Ramos (cell line): Measurements from ENCODE around the gene P2RY2.

Experiments used
- in situ Hi-C: fragments of 300-500 bp; cut with MboI; formaldehyde crosslinking; loops from one replicate; pipeline ENCODE4 v1.14.3; 2022; ENCODE audit warnings: low sequenced_read_pairs; ENCODE audit not compliant: unreplicated experiment

The P2RY2 gene

DNA sequence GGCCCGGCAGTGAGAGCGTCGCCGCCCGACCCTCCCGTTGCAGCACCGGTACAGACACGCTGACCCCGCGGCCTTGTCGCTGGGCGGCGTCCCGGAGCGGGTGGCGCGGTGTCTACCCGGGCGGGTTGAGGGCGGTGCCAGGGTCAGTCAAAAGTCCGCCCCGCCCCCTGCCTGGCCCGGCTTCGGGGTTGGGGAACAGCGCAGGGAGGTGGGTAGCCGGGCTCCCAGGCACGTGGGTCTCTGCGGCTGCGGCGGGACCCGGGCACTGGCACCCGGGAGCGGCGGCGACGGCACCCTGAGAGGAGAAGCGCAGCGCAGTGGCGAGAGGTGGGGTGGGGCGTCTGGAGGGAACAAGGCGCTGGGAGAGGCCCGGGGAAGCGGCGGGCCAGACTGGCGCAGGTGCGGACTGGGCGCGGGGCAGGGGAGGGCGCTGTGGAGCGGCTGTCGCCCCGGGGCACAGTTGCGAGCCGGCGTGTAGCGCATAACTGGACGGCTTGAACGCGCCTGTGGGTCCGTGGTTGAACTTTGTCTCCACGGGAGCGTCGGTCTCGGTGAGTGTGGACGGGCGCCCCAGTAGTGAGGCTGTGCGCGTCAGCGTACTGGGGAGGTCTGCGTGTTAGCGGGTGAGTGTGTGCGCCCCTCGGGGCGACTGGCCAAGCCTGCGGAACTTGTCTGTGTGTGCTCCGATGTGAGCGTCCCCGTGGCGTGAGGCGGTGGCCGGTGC, at the start of gene P2RY2:
Gene P2RY2, plus strand, starts transcription at position 176 of the 724 bp plus-strand sequence. CDS start 15,879 bp downstream, outside the sequence.
- in situ Hi-C loops: no loop called here

DNA sequence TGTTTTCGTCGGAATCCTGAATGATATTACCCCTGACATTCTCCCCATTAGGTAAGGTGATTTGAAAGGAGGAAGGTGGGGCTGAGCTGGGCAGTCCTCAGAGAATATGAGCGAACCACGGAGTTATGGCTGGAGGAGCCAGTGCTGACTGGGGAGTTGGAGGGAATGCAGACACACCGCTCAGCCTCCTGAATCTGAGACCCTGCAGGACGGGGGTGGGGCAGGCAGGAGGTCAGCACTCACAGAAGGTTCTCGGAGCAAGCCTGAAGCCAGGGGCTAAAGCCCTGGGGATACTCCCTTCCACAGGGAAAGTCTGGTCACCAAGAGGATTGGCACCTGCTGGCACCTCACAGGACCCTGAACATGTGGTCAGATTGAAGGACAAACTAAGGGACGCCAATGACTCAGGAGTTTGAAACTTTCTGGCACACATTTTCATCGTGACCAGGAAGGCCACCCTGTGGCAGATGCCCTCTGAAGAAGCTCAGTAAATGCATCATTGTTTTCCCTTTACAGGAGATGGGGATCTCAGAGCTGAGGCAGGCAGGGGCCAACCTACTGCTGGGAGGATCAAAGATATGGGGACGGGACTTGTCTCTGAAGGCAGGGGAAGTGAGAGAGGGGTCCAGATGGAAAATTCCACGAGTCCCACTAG, 49.0 kb upstream of the P2RY2 start:
- in situ Hi-C loops: no loop called here

DNA sequence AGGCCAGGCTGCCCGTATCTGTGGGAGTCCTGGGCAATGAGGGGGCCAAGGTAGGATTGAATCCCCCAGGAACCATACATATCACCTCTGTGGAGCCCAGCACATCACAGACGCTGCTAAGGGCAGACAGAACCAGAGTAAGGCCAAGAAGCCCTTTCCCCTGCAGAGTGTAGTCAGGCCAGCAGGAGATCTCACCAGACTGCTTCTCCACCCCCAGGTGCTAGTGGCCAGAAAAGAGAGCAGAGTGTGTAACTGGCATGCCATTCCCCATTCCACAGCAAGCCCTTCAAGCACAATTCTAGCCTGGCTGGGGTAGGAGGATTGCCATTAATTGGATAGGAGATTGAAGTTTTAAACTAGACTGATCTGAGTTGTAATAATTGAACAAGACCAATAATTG, 47.9 kb upstream of the P2RY2 start:
- in situ Hi-C loops: no loop called here

DNA sequence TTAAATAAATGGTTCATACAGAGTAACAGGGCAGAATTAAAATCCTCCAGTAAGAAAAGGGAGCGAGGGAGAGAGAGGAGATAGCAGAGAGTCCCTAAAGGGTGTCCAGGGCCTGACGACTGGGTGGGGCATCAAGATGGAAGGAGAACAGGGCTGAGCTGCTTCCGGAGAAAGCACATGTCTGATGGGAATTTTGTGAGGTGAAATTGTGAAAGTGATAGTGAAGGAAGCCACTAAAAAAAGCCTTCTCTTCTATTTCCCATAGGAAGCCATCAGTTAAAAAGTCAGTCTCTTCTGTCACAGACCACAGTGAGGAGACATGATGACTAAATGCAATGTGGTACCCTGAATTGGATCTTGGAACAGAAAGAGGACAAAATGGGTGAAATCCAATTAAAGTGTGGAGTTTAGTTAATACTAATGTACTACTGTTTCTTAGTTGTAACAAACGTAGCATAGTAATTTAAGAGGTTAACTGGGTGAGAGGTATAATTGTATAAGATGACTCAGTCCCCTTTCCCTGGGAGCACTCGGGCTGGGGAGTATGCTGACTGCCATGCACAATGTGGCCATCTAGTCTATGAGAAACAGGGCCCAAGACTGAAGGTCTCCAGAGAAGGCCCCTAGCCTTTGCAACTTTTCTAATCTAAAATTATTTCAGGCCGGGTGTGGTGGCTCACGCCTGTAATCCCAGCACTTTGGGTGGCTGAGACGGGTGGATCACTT, 46.5 kb upstream of the P2RY2 start:
- in situ Hi-C loops: no loop called here

DNA sequence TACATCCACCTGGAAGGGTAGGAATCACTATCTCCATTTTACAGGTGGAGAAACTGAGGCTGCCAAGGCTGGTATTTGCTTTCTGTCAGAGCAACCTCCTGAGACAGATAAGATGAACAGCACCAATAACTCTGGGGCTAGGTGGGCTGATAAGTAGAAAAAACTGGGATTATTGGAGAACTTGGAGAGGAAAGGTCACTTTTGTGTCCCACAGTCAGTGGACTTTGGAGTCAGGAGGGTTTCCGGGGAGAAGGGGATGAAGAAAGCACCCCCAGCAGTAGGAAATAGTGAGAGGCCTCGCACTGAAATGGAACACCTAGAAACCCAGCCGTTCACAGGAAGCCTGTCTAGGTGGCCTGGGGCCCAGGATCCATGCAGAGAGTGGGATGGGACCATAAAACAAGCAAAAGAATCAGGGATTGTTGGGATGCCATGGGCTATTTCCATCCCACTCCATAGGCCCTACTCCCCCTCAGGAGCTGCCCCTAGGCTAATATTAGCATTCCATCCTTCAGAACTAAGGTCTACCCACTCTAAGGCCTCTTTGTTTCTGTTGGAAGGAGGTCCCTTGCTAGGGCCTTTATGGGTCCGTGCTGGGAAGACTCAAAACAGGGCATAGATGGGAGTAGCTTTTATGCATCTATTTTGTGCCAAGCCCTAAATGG, 45.0 kb upstream of the P2RY2 start:
- in situ Hi-C loops: no loop called here

DNA sequence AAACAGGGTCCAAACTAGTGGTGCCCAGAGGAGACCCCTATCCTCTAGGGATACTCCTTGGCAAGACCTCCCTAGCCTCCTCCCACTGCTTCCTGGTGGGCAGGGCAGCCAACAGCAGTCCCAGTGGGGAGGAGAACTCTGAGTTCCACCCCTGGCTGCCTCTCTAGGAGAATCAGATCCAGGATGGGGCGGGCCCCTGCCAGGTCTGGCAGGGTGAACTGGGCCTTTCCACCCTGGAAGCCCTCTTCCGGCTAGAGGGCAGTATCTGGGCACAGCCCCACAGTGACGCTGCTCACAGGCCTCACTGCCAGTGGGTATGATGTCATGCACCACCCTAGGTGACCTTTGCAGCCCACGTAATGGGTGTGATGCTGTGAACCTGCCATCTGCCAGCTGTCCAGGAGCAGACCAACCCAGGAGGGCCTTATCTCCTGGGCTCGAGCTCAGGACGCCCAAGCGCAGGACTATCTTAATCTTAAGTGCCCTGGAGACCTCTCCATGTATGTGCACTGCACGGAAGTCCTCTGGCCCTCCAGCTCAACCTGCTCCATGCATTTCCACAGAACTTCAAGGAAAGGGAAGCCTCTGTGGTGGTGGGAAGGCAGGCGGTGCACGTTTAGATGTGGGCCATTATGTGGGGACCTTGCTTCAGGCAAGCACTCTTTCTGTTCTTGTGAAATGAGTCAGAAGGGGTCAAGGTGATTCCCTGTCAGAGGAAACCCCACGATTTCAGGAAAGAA, 44.2 kb upstream of the P2RY2 start:
- in situ Hi-C loops: no loop called here

DNA sequence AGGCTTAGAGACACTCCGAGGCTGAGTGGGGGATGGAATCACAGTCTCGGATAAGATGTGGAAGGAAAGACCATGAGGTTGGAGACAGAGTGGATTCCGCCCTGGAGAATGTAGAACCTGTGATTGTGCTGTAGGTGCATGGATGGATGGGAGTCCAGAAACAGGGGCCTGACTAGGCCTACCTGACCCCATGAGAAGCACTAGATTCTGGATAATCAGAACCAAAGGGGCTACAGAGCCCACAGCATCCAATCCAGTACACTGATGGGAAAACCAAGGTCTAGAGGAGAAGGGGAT, 43.6 kb upstream of the P2RY2 start:
- in situ Hi-C loops: no loop called here

DNA sequence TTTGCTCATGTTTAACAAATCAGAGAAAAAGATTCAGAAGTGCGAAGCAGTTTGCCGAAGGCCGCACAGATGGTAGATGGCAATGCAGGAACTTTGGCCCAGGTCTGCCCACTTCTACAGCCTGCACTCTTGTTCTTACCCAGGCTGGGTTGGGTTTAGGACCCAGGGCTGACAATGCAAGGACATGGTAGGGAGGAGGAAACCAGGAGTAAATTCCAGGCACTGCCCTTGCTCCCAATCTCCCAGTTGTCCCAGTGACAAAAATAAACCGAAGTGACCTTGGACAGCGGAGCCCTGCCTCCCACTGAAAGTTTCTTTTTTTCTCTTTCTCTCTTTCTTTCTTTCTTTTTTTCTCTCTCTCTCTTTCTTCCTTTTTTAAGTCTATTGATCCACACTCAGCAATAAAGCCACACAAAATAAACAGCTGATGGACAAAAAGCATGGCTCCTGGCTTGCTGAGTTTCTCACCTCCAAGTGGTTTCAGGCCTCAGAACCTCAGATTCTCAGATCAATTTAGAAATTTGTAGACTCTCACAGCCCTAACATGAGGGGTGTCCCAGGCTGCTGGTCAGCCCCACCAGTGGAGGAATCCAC, 42.4 kb upstream of the P2RY2 start:
- in situ Hi-C loops: loop anchor here (5.0 kb wide), 1 partner anchor 343 kb away; no protein-coding TSS in a partner anchor

DNA sequence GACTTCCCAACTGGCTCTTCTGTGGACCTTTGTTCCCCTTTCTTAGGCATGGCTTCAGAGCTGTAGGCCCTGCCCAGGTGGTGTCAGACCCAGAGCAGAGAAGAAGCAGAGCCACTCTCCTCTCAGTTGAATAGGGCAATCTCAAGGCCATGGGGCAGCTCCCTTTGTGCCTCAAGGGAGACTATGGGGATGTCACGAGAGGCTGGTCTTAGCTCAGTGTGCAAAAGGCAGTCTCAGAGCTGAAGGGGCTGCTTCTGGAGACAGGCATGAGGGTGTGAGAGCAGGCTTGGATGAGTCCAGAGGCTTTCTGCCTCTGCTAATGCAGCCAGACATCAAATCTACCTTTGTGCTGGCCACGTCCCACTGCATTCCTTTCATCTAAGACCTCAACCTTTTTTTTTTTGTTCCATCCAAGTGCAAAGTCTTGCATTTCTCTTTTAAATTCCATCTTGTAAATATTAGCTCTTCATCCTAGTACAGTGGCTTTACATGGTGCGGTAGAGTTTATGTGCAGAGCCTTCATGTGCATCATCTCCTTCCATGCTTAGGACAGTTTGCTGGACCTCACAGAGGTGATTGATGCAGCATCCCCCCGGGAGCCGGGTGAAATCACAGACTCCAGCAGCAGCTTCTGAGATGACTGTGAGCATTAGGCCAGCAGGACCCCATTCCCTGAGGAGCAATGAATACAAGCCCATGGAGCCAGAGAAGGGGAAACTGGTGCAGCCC, 41.8 kb upstream of the P2RY2 start:
- in situ Hi-C loops: loop anchor here (5.0 kb wide), 1 partner anchor 344 kb away; no protein-coding TSS in a partner anchor

DNA sequence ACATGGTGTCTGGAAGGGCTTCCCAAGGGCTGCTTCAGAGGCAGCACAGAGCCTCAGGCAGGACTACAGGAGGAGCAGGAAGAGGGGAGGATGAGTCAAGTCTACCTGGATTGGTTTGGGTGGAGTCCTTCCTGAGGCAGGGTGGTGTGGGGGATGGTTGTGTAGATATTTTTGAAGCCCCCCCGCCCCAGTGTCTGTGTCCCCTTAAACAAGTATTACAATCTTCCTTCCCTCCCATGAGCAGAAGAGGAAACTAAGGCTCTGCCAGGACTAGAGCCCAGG, 41.3 kb upstream of the P2RY2 start:
- in situ Hi-C loops: loop anchor here (5.0 kb wide), 1 partner anchor 345 kb away; no protein-coding TSS in a partner anchor

DNA sequence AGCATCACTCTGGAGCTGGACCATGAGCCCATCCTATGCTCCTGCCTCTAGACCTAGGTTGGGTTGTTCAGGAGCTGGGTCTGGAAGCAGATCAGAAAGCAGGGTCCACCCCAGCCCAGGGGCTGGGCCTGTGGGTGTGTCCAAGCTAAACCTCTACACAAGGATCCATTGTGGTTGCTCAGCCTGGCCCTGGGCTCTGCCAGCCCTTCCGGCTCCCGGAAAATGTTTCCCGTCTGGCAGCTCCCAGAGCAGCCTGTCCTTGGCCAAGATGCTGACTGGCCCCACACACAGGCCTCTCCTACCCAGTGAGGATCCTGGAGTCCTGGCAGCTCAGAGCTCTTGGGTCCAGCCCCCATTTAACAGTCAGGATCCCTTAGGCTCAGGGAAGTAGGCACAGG, 40.7 kb upstream of the P2RY2 start:
- in situ Hi-C loops: loop anchor here (5.0 kb wide), 1 partner anchor 345 kb away; no protein-coding TSS in a partner anchor

DNA sequence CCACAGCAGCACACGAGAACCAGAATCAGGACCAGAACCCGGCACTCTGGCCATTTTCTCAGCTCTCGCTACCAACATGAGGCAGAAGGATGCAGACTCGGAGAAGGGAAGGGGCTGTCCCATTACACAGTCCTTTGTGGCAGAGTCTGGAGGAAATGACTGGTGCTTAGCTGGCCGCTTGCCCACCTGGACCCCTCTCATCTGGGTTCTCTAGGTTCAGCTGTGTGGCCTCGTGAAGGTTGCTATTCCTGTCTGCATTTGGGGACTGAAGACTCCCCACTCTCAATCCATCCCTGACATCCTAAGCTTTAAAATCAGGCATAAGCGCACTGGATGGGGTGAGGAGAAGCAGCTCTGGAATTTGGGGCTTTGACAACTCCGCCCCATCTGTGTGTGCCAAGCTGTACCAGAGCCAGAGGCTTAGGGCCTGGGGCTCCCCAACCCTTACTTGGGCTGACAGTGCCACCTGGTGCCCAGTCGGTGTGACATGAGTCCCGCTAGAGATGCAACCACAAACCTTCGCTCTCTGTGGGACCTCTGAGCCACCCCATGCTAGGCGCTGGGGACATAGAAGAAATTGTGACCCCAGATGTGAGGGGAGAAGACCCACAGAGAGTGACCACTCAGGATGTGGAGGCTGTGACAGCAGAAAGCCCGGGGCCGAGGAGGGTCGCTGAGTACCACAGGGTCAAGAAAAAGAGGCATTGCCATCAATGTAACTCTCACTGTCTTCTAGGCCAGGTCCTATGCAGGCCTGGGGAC, 40.1 kb upstream of the P2RY2 start:
- in situ Hi-C loops: loop anchor here (5.0 kb wide), 1 partner anchor 346 kb away; no protein-coding TSS in a partner anchor

DNA sequence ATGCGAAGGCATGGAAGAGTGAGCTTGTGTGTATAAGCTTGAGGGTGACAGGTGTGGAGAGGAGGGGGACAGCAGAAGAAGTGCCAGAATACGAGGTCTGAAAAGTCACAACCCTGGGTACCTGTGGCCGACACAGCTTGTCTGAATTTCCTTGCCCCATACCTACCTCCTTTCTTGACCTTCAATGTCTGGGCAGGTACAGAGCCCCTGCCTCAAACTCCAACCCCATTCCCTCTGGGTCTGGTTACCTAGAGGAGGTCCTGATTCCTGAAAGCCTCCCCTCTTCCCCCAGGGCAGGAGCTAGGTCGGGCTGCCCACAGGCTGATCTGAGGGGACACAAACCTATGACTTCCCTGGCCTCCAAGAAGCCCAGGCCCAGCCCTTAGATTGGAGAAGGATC, 39.4 kb upstream of the P2RY2 start:
- in situ Hi-C loops: loop anchor here (5.0 kb wide), 1 partner anchor 346 kb away; no protein-coding TSS in a partner anchor

DNA sequence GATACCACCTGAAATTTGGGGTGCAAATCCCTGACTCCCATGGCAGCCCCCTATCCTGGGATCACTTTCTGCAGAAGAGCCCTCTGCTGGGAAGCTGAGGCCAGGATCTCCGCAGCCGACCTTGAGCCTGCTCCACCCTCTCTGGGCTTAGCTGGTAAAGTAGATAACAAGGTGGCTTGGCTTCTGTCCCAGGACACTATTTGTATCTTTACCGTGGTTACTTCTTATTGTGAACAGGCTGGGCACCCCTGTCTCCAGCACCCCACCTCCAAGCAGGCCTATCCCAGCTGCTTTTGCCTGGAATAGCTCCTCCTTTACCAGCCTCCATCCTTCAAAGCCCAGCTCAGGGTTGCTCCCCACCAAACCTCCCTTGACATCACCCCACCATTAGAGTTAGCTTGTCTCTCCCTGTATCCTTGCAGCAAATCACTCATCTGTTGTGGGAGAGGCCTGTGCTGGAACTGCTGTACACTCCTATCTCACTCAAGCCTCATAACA, 35.2 kb upstream of the P2RY2 start:
- in situ Hi-C loops: no loop called here

DNA sequence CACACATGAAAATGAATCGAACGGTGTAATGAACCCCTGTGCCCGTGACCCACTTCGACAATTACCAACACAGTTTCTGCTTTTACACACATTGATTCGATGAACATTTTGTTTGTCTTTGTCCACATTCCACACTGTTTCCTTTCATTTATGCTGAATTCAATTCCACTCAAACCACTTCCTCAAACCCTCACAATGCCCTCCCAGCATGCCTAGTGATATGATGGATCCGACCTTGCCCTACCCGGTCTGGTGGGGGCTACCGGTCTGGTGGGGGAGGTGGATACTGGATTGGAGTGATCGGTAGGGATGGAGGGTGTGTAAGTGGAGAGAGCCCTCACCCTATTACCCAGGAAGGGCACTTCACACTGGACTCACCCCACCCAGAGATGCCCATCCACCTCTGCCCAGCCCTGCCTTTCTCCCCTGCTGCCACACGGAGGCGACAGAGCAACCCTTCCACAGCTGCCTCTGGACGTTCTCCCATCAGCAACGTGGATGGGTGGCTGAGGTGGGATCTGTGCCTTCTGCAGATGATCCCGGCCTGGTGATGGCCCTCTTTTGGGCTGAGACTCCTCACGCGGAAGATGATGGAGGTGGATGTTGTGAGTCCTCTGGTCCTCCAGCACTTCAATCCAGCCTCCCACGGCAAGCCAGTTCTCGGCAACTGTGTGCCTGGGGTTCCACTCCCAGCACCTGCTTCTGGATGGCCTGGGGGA, 33.0 kb upstream of the P2RY2 start:
- in situ Hi-C loops: no loop called here

DNA sequence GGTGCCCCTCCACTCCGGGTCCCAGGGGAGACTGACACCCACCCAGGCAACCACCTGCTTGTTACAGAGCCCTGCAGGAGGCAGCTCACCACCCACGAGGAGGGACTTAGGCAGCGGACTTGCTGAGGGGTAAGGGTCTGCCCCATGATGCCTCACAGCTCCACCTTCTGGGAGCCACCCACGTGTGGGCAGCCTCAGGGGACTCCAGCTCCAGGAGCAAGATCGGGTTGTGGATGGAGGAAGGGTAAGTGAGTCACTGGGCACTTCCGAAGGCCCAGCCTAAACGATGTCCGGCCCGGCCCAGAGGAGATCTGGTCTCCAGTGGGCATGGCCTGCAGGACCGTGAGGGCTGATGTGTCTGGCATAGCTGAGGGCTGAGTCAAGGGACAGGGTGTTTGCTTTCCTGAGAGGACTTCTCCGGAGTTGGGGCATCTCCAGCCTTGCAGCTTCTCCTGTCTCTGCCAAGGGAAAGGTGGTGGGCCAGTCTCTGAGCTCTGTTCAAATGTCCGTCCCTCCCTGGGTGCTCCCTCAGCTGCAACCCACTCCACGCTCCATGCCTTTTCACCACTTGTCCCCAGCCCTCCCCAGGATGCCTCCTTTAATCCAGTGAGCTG, 32.3 kb upstream of the P2RY2 start:
- in situ Hi-C loops: no loop called here

DNA sequence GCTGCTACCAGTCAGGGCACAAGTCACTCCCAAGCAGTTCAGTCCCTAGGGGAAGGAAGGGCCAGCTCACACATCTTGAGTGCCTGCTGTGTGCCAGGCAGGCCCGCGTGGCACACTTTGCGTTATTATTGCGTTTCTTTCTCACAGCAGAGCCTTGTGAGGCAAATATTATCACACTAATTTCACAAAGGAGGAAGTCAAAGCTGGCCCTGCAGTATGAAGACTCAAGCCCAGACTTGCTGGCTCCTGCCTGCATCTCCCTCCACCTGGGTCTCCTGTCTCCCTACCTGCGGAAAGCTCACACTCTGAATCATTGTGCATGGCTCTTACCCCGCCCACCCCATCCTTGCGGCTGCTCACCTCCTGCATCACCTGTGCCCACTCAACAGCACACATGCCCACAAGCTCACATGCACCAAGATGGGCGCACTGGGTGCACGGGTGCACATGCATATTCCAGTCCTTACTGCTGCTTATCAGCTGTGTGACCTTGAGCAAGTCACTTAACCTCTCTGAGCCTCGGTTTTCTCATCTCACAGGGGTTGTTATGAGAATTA, 31.7 kb upstream of the P2RY2 start:
- in situ Hi-C loops: no loop called here
